MCF 10A (cell line): ENCODE results near the gene UPF2. TPM values are rescaled to one million over a fixed set of nuclear protein-coding genes. Genes with fewer than 3 reads are reported as not detected.

Experiments
- BruUV-seq: library from RNA; stranded (reverse); fragments of 400-500 nt; replicated peaks from 2 replicates; lab custom pipeline; 2021; lab: Mats Ljungman, UMichigan
- CTCF ChIA-PET: fragments of 300-600 bp; sonication (Branson Sonifier 250); formaldehyde crosslinking; extraction: SDS; loops from one replicate; lab custom pipeline; 2021; ENCODE audit warnings: antibody characterized with exemption, inconsistent platforms; lab: Yijun Ruan, JAX
- POLR2A ChIA-PET: fragments of 300-600, 350-650 bp; sonication (Branson Sonifier 250); formaldehyde crosslinking; extraction: SDS; loops from one replicate; lab custom pipeline; 2020; ENCODE audit warnings: antibody characterized with exemption, inconsistent platforms; lab: Yijun Ruan, JAX
- DNase-seq: peaks from one replicate; pipeline ENCODE4 v3.0.0-alpha.2; 2018; ENCODE audit not compliant: unreplicated experiment
- H3K27ac Mint-ChIP-seq: one replicate; pipeline ENCODE4 v1.8.0; 2022; ENCODE audit warnings: mild to moderate bottlenecking, low read depth, mixed read lengths; ENCODE audit not compliant: unreplicated experiment
- H3K27me3 Mint-ChIP-seq: one replicate; pipeline ENCODE4 v1.8.0; 2022; ENCODE audit warnings: mixed read lengths; ENCODE audit not compliant: insufficient read depth, unreplicated experiment
- H3K36me3 Mint-ChIP-seq: one replicate; pipeline ENCODE4 v1.8.0; 2022; ENCODE audit warnings: mild to moderate bottlenecking, moderate library complexity, mixed read lengths; ENCODE audit not compliant: insufficient read depth, unreplicated experiment
- H3K4me1 Mint-ChIP-seq: one replicate; pipeline ENCODE4 v1.8.0; 2022; ENCODE audit warnings: mixed read lengths; ENCODE audit not compliant: insufficient read depth, unreplicated experiment
- H3K4me3 Mint-ChIP-seq: one replicate; pipeline ENCODE4 v1.8.0; 2022; ENCODE audit warnings: mild to moderate bottlenecking, moderate library complexity, mixed read lengths; ENCODE audit not compliant: unreplicated experiment
- H3K9me3 Mint-ChIP-seq: one replicate; pipeline ENCODE4 v1.8.0; 2022; ENCODE audit warnings: mixed read lengths; ENCODE audit not compliant: unreplicated experiment
- CTCF ChIP-seq: fragments of 200-600 bp; IDR thresholded peaks from one replicate; pipeline ENCODE4 v1.8.0; 2022; ENCODE audit warnings: antibody characterized with exemption, mild to moderate bottlenecking; ENCODE audit not compliant: unreplicated experiment
- intact Hi-C: fragments of 100-400 bp; cut with micrococcal nuclease; formaldehyde crosslinking; loops from 2 replicates; pipeline ENCODE4 v1.14.1; 2022
- total RNA-seq: library from RNA; stranded (reverse); gene quantifications from 2 replicates; pipeline ENCODE4 v1.2.3, GENCODE V29; 2022

Gene UPF2
- total RNA-seq, 1 experiment from 2014 or later = 24.7 TPM

- H3K4me1 Mint-ChIP-seq = no peaks in the 10 kb centered on the region
- ChIA-PET CTCF (no interaction called here), POLR2A (interaction anchor here (0.9 to 1.1 kb wide), 2 partner anchors 15 to 16 kb away, joined by 3 to 4 read pairs; partner anchors contain the start of gene UPF2)
- H3K9me3 Mint-ChIP-seq = no peaks in the 10 kb centered on the region
- no peaks in the 10 kb centered on the region for H3K27me3 Mint-ChIP-seq
- no TSS peak for BruUV-seq
- intact Hi-C loops = no loop called here
- no peak for TF ChIP-seq CTCF
- peaks cover 65% of the 10 kb centered on the region for H3K36me3 Mint-ChIP-seq
- H3K4me3 Mint-ChIP-seq = no peak overlapping the region
- DNase-seq = no peak
- H3K27ac Mint-ChIP-seq = no peak overlapping the region
Measured at GRCh38 chr10:12027539-12027938, 15.1 kb downstream of the UPF2 start.

DNA sequence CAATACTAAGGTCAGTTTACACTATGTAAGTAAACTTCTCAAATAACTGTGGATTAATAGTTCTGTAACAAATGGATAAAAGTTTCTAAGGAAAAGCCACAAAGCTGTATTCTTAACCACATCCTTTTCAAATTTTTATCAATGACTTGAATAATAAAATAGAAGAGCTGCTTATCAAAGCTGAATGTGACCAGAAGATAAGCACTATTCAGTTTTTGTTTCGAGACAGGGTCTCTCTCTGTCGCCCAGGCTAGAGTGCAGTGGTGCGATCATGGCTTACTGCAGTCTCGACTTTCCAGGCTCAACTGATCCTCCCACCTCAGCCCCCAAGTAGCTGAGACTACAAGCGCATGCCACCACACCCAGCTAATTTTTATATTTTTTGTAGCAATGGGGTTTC, 17.0 kb downstream of the UPF2 start:
- POLR2A ChIA-PET = interaction anchor here (0.7 kb wide), 1 partner anchor 168 kb away, joined by 3 read pairs; no protein-coding TSS in a partner anchor

DNA sequence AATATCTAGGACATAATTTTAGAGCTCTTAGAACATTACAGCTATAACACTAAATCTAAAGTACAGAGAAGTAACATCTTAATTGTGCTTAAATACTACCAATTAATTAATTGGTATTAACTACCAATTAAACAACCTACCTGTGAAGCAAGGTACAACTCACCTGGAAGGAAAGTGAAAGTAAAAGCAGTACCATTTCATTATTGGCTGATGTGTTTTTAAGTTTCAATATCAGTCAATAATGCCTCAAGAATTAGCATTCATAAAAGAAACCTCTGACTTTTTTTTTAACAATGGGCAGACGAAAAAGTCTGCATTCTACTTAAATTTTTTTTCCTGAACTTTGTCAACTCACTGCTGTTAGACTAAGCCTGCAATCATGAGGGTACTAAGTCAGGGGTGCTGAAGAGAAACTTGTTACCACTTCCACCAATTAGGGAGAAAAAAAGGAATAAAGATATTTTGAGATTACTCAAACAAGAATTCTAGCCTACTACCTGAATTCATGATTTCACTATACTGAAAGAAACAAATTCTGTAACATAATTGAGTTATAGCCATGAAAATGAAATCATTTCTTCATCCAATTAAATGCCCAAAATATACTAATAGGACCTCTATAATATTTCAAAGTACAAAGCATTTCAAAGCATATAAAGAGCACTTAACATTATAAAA, 19.9 kb downstream of the UPF2 start:
- no peaks in the 10 kb centered on the region for H3K9me3 Mint-ChIP-seq
- CTCF ChIA-PET = no interaction called here
- H3K4me3 Mint-ChIP-seq = peak overlapping the region; percentile 28
- H3K27me3 Mint-ChIP-seq = no peaks in the 10 kb centered on the region
- no peak for DNase-seq
- H3K4me1 Mint-ChIP-seq = no peaks in the 10 kb centered on the region
- intact Hi-C loops = no loop called here
- POLR2A ChIA-PET = interaction anchor here (0.7 to 1.0 kb wide), 3 partner anchors 13 to 47 kb away, joined by 3 to 4 read pairs (median 4); partner anchors contain the start of gene UPF2
- H3K36me3 Mint-ChIP-seq = peaks cover 36% of the 10 kb centered on the region
- TF ChIP-seq CTCF = no peak
- peak overlapping the region; percentile 19 for H3K27ac Mint-ChIP-seq
- no TSS peak for BruUV-seq

More for the DNA sequence above, 17.0 kb downstream of the UPF2 start:
- Mint-ChIP-seq H3K9me3 (no peaks in the 10 kb centered on the region), H3K36me3 (peaks cover 55% of the 10 kb centered on the region), H3K4me1 (no peaks in the 10 kb centered on the region), H3K27me3 (no peaks in the 10 kb centered on the region), H3K27ac (no peak overlapping the region), H3K4me3 (no peak overlapping the region)
- intact Hi-C loops = no loop called here
- no peak for TF ChIP-seq CTCF
- BruUV-seq = no TSS peak
- DNase-seq = no peak
- CTCF ChIA-PET = interaction anchor here (0.7 kb wide), 1 partner anchor 9 kb away, joined by 3 read pairs; no protein-coding TSS in a partner anchor

DNA sequence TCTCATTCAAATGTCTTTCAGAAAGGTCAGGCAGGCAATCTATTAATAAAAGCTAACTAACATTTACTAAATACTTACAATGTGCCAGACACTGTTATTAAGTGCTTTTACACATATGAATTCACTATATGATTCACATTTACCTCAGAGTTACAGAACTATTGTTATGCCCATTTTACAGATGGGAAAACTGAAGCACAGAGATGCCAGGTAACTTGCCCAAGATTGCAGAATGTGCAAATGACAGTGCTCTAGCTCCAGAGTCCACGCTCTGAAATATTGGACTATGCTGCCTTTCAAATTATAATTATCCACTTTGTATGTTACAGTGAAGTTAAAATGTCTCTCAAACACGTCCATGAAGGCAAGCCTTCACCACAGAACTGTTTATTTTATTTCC, 22.0 kb downstream of the UPF2 start:
- BruUV-seq = no TSS peak
- H3K36me3 Mint-ChIP-seq = peaks cover 33% of the 10 kb centered on the region
- POLR2A ChIA-PET = interaction anchor here (1.3 kb wide), 1 partner anchor 10 kb away, joined by 3 read pairs; no protein-coding TSS in a partner anchor
- H3K4me1 Mint-ChIP-seq = no peaks in the 10 kb centered on the region
- CTCF ChIA-PET = interaction anchor here (1.8 kb wide), 1 partner anchor 10 kb away, joined by 4 read pairs; no protein-coding TSS in a partner anchor
- H3K27me3 Mint-ChIP-seq = no peaks in the 10 kb centered on the region
- intact Hi-C loops = no loop called here
- TF ChIP-seq CTCF = no peak
- H3K9me3 Mint-ChIP-seq = no peaks in the 10 kb centered on the region
- H3K4me3 Mint-ChIP-seq = no peak overlapping the region
- H3K27ac Mint-ChIP-seq = no peak overlapping the region
- no peak for DNase-seq
